Gastroesophageal sphincter (tissue), 4 donors: ENCODE measurements around the gene MARCKSL1. TPM values are rescaled to one million over a fixed set of nuclear protein-coding genes. Genes with fewer than 3 reads are reported as not detected.

Source experiments
- ATAC-seq: fragments of 150-250 bp; one replicate; pipeline ENCODE4 v1.9.1; 2016; ENCODE audit warnings: mild to moderate bottlenecking, moderate library complexity
- H3K27ac ChIP-seq, 4 donors: fragments of 200-600 bp; sonication (generic) in 3 of 4; 1 replicate in 3 of 4; 2 replicates in 1 of 4; pipeline ENCODE4 v1.5.1; 2016 to 2019
- H3K27me3 ChIP-seq: fragments of 200-600 bp; sonication (generic); one replicate; pipeline ENCODE4 v1.5.1; 2019
- H3K36me3 ChIP-seq, 2 donors: fragments of 200-600 bp; sonication (generic); one replicate each; pipeline ENCODE4 v1.5.1; 2019; ENCODE audit warnings: control low read depth in 1 of 2
- H3K4me1 ChIP-seq, 3 donors: fragments of 200-600 bp; sonication (generic); 1 replicate in 2 of 3; 2 replicates in 1 of 3; pipeline ENCODE4 v1.5.1; 2016 to 2019; ENCODE audit warnings: control low read depth in 2 of 3
- H3K4me3 ChIP-seq, 2 donors: fragments of 200-600 bp; sonication (generic); one replicate each; pipeline ENCODE4 v1.5.1; 2019; ENCODE audit warnings: mild to moderate bottlenecking in 1 of 2, moderate library complexity in 1 of 2
- H3K9me3 ChIP-seq, 3 donors: fragments of 200-600 bp; sonication (generic); one replicate each; pipeline ENCODE4 v1.5.1; 2017 to 2019; ENCODE audit warnings: control low read depth in 2 of 3
- CTCF ChIP-seq, 4 experiments: fragments of 200-600 bp in 2 of 4; fragments of 450-650 bp in 2 of 4; sonication (generic) in 1 of 4; IDR thresholded peaks; one replicate each; pipeline ENCODE4 v1.5.1; 2017 to 2019; ENCODE audit warnings: antibody characterized with exemption in 4 of 4, mild to moderate bottlenecking in 2 of 4, moderate library complexity in 2 of 4
- EP300 ChIP-seq: sonication (generic); formaldehyde crosslinking; IDR thresholded peaks from one replicate; pipeline ENCODE4 v1.6.1; 2017; ENCODE audit warnings: antibody characterized with exemption, mild to moderate bottlenecking
- POLR2A ChIP-seq, 2 donors: fragments of 450-650 bp; IDR thresholded peaks; one replicate each; pipeline ENCODE4 v1.6.1; 2017; ENCODE audit warnings: antibody characterized with exemption in 2 of 2, mild to moderate bottlenecking in 2 of 2, moderate library complexity in 1 of 2
- POLR2AphosphoS5 ChIP-seq: sonication (generic); formaldehyde crosslinking; IDR thresholded peaks from one replicate; pipeline ENCODE4 v1.6.1; 2017; ENCODE audit warnings: antibody characterized with exemption
- WGBS, 2 donors: methylation state at CpG; one replicate each; pipeline ENCODE4 v1.1.5; 2018; ENCODE audit warnings: low coverage in 1 of 2; 5-methylcytosine and 5-hydroxymethylcytosine counted together
- total RNA-seq, 4 donors: library from RNA; depleted of rRNA; stranded (reverse); fragments of >200 nt; gene quantifications; one replicate each; pipeline ENCODE4 v1.1.0, GENCODE V29; 2016

Gene MARCKSL1
- total RNA-seq, 4 donors from 2014 or later, result 4.0 to 9.0 (median 7.4) TPM

DNA sequence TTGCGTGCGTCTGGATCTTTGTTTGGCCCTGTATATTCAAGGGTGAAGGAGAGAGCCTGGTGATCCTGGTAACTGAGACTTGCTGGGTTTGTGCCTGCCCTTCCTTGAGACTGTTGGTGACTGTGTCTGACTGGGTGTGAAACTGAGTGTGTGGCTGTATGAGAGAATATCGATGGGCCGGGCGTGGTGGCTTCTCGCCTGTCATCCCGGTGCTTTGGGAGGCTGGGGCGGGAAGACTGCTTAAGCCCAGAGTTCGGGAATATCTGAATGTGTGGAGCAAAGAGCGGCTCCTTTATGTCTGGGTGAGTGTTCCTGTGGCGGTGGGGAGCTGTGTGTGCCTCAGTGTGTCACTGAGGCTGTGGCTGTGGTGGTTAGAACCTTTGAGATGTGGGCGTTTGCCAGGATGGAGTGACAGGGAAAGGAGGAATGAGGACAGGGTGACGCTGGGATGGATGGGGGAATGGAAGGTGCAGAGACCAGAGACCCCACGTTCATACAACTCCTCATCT, 2.7 kb upstream of the MARCKSL1 start:
- H3K4me3 ChIP-seq, result no peak overlapping the region
- TF ChIP-seq POLR2AphosphoS5 (no peak), EP300 (no peak), POLR2A (IDR thresholded peaks at IDR 0.05) (no peak), CTCF (IDR thresholded peaks at IDR 0.05) (no peak)
- H3K4me1 ChIP-seq, result peaks cover 0 to 47% (median 17%) of the 10 kb centered on the region in 3 donors
- no peaks in the 10 kb centered on the region for H3K9me3 ChIP-seq
- no peak overlapping the region for H3K27ac ChIP-seq
- WGBS, 2 donors, result 71 to 89% methylated on average over 4 to 9 of the region's 14 CpGs
- no peak for ATAC-seq
- H3K36me3 ChIP-seq, result no peaks in the 10 kb centered on the region
- no peaks in the 10 kb centered on the region for H3K27me3 ChIP-seq

- Histone ChIP-seq H3K4me1 (peaks cover 0 to 47% (median 17%) of the 10 kb centered on the region in 3 donors), H3K27ac (peak overlapping the region in 1 of 4 donors; percentile 10), H3K4me3 (no peak overlapping the region), H3K27me3 (no peaks in the 10 kb centered on the region), H3K36me3 (peaks cover 0 to 5% of the 10 kb centered on the region in 2 donors), H3K9me3 (no peaks in the 10 kb centered on the region)
- 72% methylated on average over 7 of the region's 16 CpGs; no CpG with 5 or more reads in 1 of the 2 donors for WGBS, 2 donors
- ATAC-seq, result no peak
- TF ChIP-seq CTCF (IDR thresholded peaks at IDR 0.05) (no peak), EP300 (no peak), POLR2AphosphoS5 (no peak), POLR2A (IDR thresholded peaks at IDR 0.05) (no peak)
Measured at GRCh38 chr1:32337855-32338636, 2.0 kb upstream of the MARCKSL1 start.

GRCh38 chr1:32336963-32337675, 1.1 kb upstream of the MARCKSL1 start:
- Histone ChIP-seq H3K27me3 (no peaks in the 10 kb centered on the region), H3K9me3 (no peaks in the 10 kb centered on the region), H3K4me3 (no peak overlapping the region), H3K27ac (peak overlapping the region in 3 of 4 donors; percentile 62 to 82 (median 67)), H3K36me3 (peaks cover 0 to 15% of the 10 kb centered on the region in 2 donors), H3K4me1 (peaks cover 0 to 47% (median 17%) of the 10 kb centered on the region in 3 donors)
- no peak for TF ChIP-seq POLR2A (IDR thresholded peaks at IDR 0.05)
- no peak for TF ChIP-seq POLR2AphosphoS5
- no peak for TF ChIP-seq EP300
- no peak for TF ChIP-seq CTCF (IDR thresholded peaks at IDR 0.05)
- WGBS, 2 donors, result 40 to 100% methylated on average over 1 of the region's 8 CpGs
- no peak for ATAC-seq

DNA sequence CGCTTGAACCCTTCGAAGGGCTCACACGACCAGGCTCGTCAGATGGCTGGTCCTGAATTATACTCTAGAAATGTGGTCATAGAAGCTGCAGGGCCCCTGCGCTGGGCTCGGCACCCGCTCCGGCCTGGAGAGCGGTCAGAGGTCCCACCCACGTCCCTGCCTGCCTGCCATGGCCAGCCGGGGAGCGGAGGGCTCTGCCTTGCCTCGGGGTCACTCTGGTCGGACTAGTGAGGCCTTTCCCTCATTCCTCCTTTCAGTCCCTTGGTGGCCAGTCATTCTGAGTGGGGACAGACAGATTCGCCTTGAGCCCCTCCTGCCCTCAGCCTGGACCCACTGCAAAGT, 529 bp upstream of the MARCKSL1 start:
- Histone ChIP-seq H3K27ac (peak overlapping the region in 3 of 4 donors; percentile 62 to 82 (median 67)), H3K4me1 (peaks cover 0 to 47% (median 17%) of the 10 kb centered on the region in 3 donors), H3K36me3 (peaks cover 0 to 20% of the 10 kb centered on the region in 2 donors), H3K9me3 (no peaks in the 10 kb centered on the region), H3K4me3 (peak overlapping the region; percentile 47 to 73), H3K27me3 (no peaks in the 10 kb centered on the region)
- no peak for TF ChIP-seq EP300
- no peak for ATAC-seq
- WGBS, 2 donors, result 37% methylated on average over 8 of the region's 15 CpGs; no CpG with 5 or more reads in 1 of the 2 donors

GRCh38 chr1:32335535-32335789, 571 bp downstream of the MARCKSL1 start:
- no peak for ATAC-seq
- H3K27me3 ChIP-seq, result no peaks in the 10 kb centered on the region
- no CpG with 5 or more reads among the region's 34 CpGs for WGBS, 2 donors
- H3K36me3 ChIP-seq, result peaks cover 0 to 31% of the 10 kb centered on the region in 2 donors
- TF ChIP-seq EP300, result no peak
- no peak for TF ChIP-seq CTCF (IDR thresholded peaks at IDR 0.05)
- no peak for TF ChIP-seq POLR2AphosphoS5
- no peak for TF ChIP-seq POLR2A (IDR thresholded peaks at IDR 0.05)
- peaks cover 0 to 47% (median 17%) of the 10 kb centered on the region in 3 donors for H3K4me1 ChIP-seq
- H3K9me3 ChIP-seq, result no peaks in the 10 kb centered on the region
- peak overlapping the region in 3 of 4 donors; percentile 62 to 82 (median 67) for H3K27ac ChIP-seq
- peak overlapping the region; percentile 47 to 73 for H3K4me3 ChIP-seq
